A673 (cell line): ENCODE results near the gene SETD1A. TPM values are rescaled to one million over a fixed set of nuclear protein-coding genes. Genes with fewer than 3 reads are reported as not detected.

Experiments used
- BruUV-seq: library from RNA; stranded (reverse); fragments of 400-500 nt; replicated peaks from 2 replicates; lab custom pipeline; 2021; lab: Mats Ljungman, UMichigan
- CTCF ChIA-PET: fragments of 300-600 bp; sonication (Branson Sonifier 250); formaldehyde crosslinking; loops from one replicate; lab custom pipeline; 2022; ENCODE audit warnings: antibody characterized with exemption; lab: Charles Lee
- POLR2A ChIA-PET: fragments of 300-600 bp; sonication (Branson Sonifier 250); formaldehyde crosslinking; loops from one replicate; lab custom pipeline; 2022; ENCODE audit warnings: antibody characterized with exemption; ENCODE audit not compliant: low non-redundant PET; lab: Charles Lee
- DNase-seq: peaks from one replicate; pipeline ENCODE4 v3.0.0-alpha.2; 2015; ENCODE audit warnings: low spot score
- H3K27ac ChIP-seq: fragments of 200-600 bp; sonication (generic); 2 replicates; pipeline ENCODE4 v1.5.1; 2016; ENCODE audit warnings: mixed run types, low read depth, mild to moderate bottlenecking, mixed read lengths, antibody characterized with exemption, low read length; ENCODE audit not compliant: poor library complexity, severe bottlenecking
- H3K27me3 ChIP-seq: fragments of 200-600 bp; sonication (generic); replicated peaks from 2 replicates; pipeline ENCODE4 v1.6.1; 2017; ENCODE audit warnings: mixed run types, low read depth, mild to moderate bottlenecking, mixed read lengths, antibody characterized with exemption, low read length; ENCODE audit not compliant: insufficient read depth, poor library complexity
- H3K36me3 ChIP-seq: fragments of 200-600 bp; sonication (generic); 2 replicates; pipeline ENCODE4 v1.6.1; 2016; ENCODE audit warnings: mixed run types, mild to moderate bottlenecking, mixed read lengths, antibody characterized with exemption, low read length; ENCODE audit not compliant: insufficient read depth, poor library complexity, severe bottlenecking
- H3K4me1 ChIP-seq: fragments of 200-600 bp; sonication (generic); 2 replicates; pipeline ENCODE4 v1.6.1; 2017; ENCODE audit warnings: mixed run types, mild to moderate bottlenecking, mixed read lengths, antibody characterized with exemption, low read length; ENCODE audit not compliant: insufficient read depth, poor library complexity, severe bottlenecking
- H3K4me3 ChIP-seq: fragments of 200-600 bp; sonication (generic); 2 replicates; pipeline ENCODE4 v1.5.1; 2016; ENCODE audit warnings: low read depth, mixed run types, mild to moderate bottlenecking, mixed read lengths, low read length; ENCODE audit not compliant: poor library complexity, severe bottlenecking
- H3K9me3 ChIP-seq: fragments of 200-600 bp; sonication (generic); 2 replicates; pipeline ENCODE4 v1.6.1; 2016; ENCODE audit warnings: mixed run types, low read depth, mild to moderate bottlenecking, mixed read lengths, antibody characterized with exemption, low read length; ENCODE audit not compliant: poor library complexity, severe bottlenecking
- CTCF ChIP-seq: fragments of 300-800, 200-600 bp; sonication (generic); conservative IDR thresholded peaks from 2 replicates; pipeline ENCODE4 v1.5.1; 2017; ENCODE audit warnings: low read depth, mild to moderate bottlenecking, antibody characterized with exemption, low read length, moderate library complexity, mixed read lengths
- EZH2 ChIP-seq: fragments of 200-600 bp; sonication (generic); IDR thresholded peaks from 2 replicates; pipeline ENCODE4 v1.6.1; 2017; ENCODE audit warnings: borderline replicate concordance, low read depth, mild to moderate bottlenecking, mixed read lengths, antibody characterized with exemption, low read length; ENCODE audit not compliant: poor library complexity, severe bottlenecking
- intact Hi-C: fragments of 100-400 bp; cut with micrococcal nuclease; formaldehyde crosslinking; loops from one replicate; pipeline ENCODE4 v1.10.0; 2022; ENCODE audit not compliant: unreplicated experiment
- total RNA-seq: library from RNA; stranded (reverse); gene quantifications from 2 replicates; pipeline ENCODE4 v1.2.3, GENCODE V29; 2021

SETD1A gene
- total RNA-seq, 1 experiment from 2014 or later, result 31.4 TPM

GRCh38 chr16:30983898-30984610 is 26.5 kb downstream of the SETD1A start:
- POLR2A ChIA-PET, result interaction anchor here (0.6 kb wide), 1 partner anchor 108 kb away, joined by 3 read pairs; no protein-coding TSS in a partner anchor
- DNase-seq, result no peak
- intact Hi-C loops, result loop anchor here (2.0 to 10.0 kb wide), 3 partner anchors 113 to 881 kb away; partner anchors contain the start of gene ZNF843
- no peak for TF ChIP-seq EZH2
- TF ChIP-seq CTCF, result no peak
- H3K4me1 ChIP-seq, result no peaks in the 10 kb centered on the region
- H3K27me3 ChIP-seq, result no peaks in the 10 kb centered on the region
- H3K9me3 ChIP-seq, result no peaks in the 10 kb centered on the region
- no peak overlapping the region for H3K27ac ChIP-seq
- TSS peak; percentile 59 for BruUV-seq
- peaks cover 14% of the 10 kb centered on the region for H3K36me3 ChIP-seq
- H3K4me3 ChIP-seq, result no peak overlapping the region
- CTCF ChIA-PET, result interaction anchor here (0.5 to 1.3 kb wide), 6 partner anchors 13 to 459 kb away, joined by 3 to 16 read pairs (median 4); partner anchors contain the start of gene ZNF843

GRCh38 chr16:30984669-30985400 is 27.3 kb downstream of the SETD1A start, which contains the start of gene HSD3B7:
Gene HSD3B7 (plus strand): TSS chr16:30985207. CDS start chr16:30985659, 452 bp downstream.
- intact Hi-C loops, result loop anchor here (2.0 to 10.0 kb wide), 3 partner anchors 112 to 880 kb away; partner anchors contain the start of gene ZNF843
- CTCF ChIA-PET, result interaction anchor here (0.5 to 1.3 kb wide), 5 partner anchors 12 to 458 kb away, joined by 3 to 16 read pairs (median 4); partner anchors contain the start of gene ZNF843
- no peaks in the 10 kb centered on the region for H3K4me1 ChIP-seq
- POLR2A ChIA-PET, result no interaction called here
- TF ChIP-seq EZH2 (no peak), CTCF (peak; percentile 97)
- no peaks in the 10 kb centered on the region for H3K9me3 ChIP-seq
- H3K36me3 ChIP-seq, result peaks cover 8% of the 10 kb centered on the region
- no peak within 1 kb of the TSS for H3K4me3 ChIP-seq
- no TSS peak for BruUV-seq
- no peak within 1 kb of the TSS for H3K27ac ChIP-seq
- no peaks in the 10 kb centered on the region for H3K27me3 ChIP-seq
- peak; percentile 85 for DNase-seq

GRCh38 chr16:30985401-30986128 is 28.0 kb downstream of the SETD1A start:
- Histone ChIP-seq H3K36me3 (peaks cover 8% of the 10 kb centered on the region), H3K27me3 (no peaks in the 10 kb centered on the region), H3K4me1 (no peaks in the 10 kb centered on the region), H3K9me3 (no peaks in the 10 kb centered on the region), H3K27ac (no peak overlapping the region), H3K4me3 (no peak overlapping the region)
- TF ChIP-seq EZH2, result no peak
- no peak for TF ChIP-seq CTCF
- POLR2A ChIA-PET, result no interaction called here
- no TSS peak for BruUV-seq
- intact Hi-C loops, result loop anchor here (2.0 to 10.0 kb wide), 3 partner anchors 111 to 879 kb away; partner anchors contain the start of gene ZNF843
- CTCF ChIA-PET, result interaction anchor here (0.7 to 1.3 kb wide), 4 partner anchors 12 to 457 kb away, joined by 3 to 16 read pairs (median 4); partner anchors contain the start of gene ZNF843
- no peak for DNase-seq
